ENCODE data around the gene LAIR1. TPM values are rescaled to one million over a fixed set of nuclear protein-coding genes. Genes with fewer than 3 reads are reported as not detected.

The LAIR1 gene
- polyA plus RNA-seq, 1 experiment: not detected

- TF ChIP-seq, protein P1, sequence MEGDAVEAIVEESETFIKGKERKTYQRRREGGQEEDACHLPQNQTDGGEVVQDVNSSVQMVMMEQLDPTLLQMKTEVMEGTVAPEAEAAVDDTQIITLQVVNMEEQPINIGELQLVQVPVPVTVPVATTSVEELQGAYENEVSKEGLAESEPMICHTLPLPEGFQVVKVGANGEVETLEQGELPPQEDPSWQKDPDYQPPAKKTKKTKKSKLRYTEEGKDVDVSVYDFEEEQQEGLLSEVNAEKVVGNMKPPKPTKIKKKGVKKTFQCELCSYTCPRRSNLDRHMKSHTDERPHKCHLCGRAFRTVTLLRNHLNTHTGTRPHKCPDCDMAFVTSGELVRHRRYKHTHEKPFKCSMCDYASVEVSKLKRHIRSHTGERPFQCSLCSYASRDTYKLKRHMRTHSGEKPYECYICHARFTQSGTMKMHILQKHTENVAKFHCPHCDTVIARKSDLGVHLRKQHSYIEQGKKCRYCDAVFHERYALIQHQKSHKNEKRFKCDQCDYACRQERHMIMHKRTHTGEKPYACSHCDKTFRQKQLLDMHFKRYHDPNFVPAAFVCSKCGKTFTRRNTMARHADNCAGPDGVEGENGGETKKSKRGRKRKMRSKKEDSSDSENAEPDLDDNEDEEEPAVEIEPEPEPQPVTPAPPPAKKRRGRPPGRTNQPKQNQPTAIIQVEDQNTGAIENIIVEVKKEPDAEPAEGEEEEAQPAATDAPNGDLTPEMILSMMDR (IDR thresholded peaks at IDR 0.05; ENCODE audit: insufficient read depth, low read depth, low read length): no peak
Measured at GRCh38 chr19:54319049-54319448, 45.7 kb downstream of the LAIR1 start.

GRCh38 chr19:54317965-54318240, 46.8 kb downstream of the LAIR1 start:
- CTCF ChIA-PET: interaction anchor here (1.7 kb wide), 1 partner anchor 150 kb away, joined by 4 read pairs; no protein-coding TSS in a partner anchor
- POLR2A ChIA-PET: no interaction called here
- H3K36me3 ChIP-seq (ENCODE audit: control insufficient read depth, insufficient read depth, low read length): no peaks in the 10 kb centered on the region
- no peak overlapping the region for H3K4me3 ChIP-seq (ENCODE audit: low read depth, low read length)
- DNase-seq (ENCODE audit: low read depth): no peak
- TF ChIP-seq, protein P1 (IDR thresholded peaks at IDR 0.05; ENCODE audit: insufficient read depth, low read depth, low read length): no peak
- peaks cover 2% of the 10 kb centered on the region; the same call in 1 of the 2 replicates for H3K27me3 ChIP-seq (ENCODE audit: control insufficient read depth, insufficient read depth, low read length)

More at GRCh38 chr19:54319049-54319448, 45.7 kb downstream of the LAIR1 start:
- no peak overlapping the region for H3K4me3 ChIP-seq (ENCODE audit: low read depth, low read length)
- ChIA-PET CTCF (no interaction called here), POLR2A (no interaction called here)
- no peaks in the 10 kb centered on the region for H3K36me3 ChIP-seq (ENCODE audit: control insufficient read depth, insufficient read depth, low read length)
- no peak for DNase-seq (ENCODE audit: low read depth)
- peaks cover 2% of the 10 kb centered on the region; the same call in 1 of the 2 replicates for H3K27me3 ChIP-seq (ENCODE audit: control insufficient read depth, insufficient read depth, low read length)

DNA sequence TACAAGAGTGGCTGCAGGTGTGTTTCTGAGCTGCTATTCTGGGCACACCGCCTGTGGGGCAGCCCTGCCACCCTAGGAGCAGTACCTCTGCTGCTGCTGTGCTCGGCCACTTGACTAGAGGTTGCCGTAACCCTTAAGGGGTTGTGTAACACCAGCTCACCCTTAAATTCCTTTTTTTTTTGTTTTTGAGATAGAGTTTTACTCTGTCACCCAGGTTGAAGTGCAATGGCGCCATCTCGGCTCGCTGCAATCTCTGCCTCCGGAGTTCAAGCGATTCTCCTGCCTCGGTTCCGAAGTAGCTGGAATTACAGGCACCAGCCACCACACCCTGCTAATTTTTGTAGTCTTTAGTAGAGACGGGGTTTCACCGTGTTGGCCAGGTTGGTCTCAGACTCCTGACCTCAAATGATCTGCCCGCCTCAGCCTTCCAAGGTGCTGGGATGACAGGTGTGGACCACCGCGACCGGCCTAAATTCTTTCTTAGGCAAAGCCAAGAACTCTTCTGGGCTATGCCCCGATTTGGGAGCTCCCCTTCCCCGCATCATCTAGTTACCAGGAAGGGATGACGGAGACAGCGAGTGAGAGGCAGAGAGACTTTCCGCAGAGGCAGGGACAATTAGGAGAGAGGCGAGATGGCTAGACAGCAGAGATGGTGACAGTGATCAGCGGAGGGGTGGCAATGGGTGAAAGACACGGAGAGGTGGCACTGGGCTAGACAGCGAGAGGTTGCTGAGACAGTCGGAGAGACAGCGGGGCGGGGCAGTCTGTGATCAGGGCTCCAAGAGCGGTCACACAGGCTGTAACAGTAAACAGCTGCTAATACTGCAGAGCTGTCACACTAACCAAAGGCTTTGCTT, 47.4 kb downstream of the LAIR1 start:
- no peaks in the 10 kb centered on the region for H3K36me3 ChIP-seq (ENCODE audit: control insufficient read depth, insufficient read depth, low read length)
- POLR2A ChIA-PET: no interaction called here
- TF ChIP-seq, protein P1 (IDR thresholded peaks at IDR 0.05; ENCODE audit: insufficient read depth, low read depth, low read length): no peak
- H3K4me3 ChIP-seq (ENCODE audit: low read depth, low read length): no peak overlapping the region
- CTCF ChIA-PET: interaction anchor here (1.7 kb wide), 1 partner anchor 149 kb away, joined by 4 read pairs; no protein-coding TSS in a partner anchor
- H3K27me3 ChIP-seq (ENCODE audit: control insufficient read depth, insufficient read depth, low read length): peaks cover 2% of the 10 kb centered on the region; the same call in 1 of the 2 replicates
- DNase-seq (ENCODE audit: low read depth): no peak

- TF ChIP-seq, protein P1 (IDR thresholded peaks at IDR 0.05; ENCODE audit: insufficient read depth, low read depth, low read length): no peak
- Histone ChIP-seq H3K4me3 (ENCODE audit: low read depth, low read length) (no peak overlapping the region), H3K36me3 (ENCODE audit: control insufficient read depth, insufficient read depth, low read length) (no peaks in the 10 kb centered on the region), H3K27me3 (ENCODE audit: control insufficient read depth, insufficient read depth, low read length) (peaks cover 2% of the 10 kb centered on the region; the same call in 1 of the 2 replicates)
- ChIA-PET POLR2A (no interaction called here), CTCF (interaction anchor here (1.7 kb wide), 1 partner anchor 148 kb away, joined by 4 read pairs; no protein-coding TSS in a partner anchor)
- DNase-seq (ENCODE audit: low read depth): no peak
Measured at GRCh38 chr19:54316746-54317107, 48.0 kb downstream of the LAIR1 start.

DNA sequence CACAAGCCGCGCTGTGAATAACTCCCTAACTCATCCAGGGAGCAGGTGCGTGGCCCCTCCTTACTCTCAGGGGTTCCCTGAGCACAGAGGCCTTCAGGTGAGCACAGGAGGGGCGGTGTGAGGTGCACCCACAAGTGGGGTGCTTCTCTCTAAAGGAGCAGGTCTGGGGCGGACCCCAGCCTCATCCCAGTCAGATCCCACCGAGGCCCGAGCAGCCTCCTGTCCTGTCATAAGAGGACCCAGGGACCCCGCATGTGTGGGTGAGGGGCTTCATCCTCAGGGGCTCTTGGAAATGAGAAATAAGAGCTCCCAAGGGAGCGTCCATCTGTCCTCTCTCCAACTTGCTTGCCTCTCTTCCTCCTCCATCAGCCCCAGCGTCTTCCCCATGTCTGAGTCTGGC, 48.8 kb downstream of the LAIR1 start:
- Histone ChIP-seq H3K27me3 (ENCODE audit: control insufficient read depth, insufficient read depth, low read length) (peaks cover 2% of the 10 kb centered on the region; the same call in 1 of the 2 replicates), H3K36me3 (ENCODE audit: control insufficient read depth, insufficient read depth, low read length) (no peaks in the 10 kb centered on the region), H3K4me3 (ENCODE audit: low read depth, low read length) (no peak overlapping the region)
- ChIA-PET CTCF (no interaction called here), POLR2A (no interaction called here)
- TF ChIP-seq, protein P1 (IDR thresholded peaks at IDR 0.05; ENCODE audit: insufficient read depth, low read depth, low read length): no peak
- no peak for DNase-seq (ENCODE audit: low read depth)

Data from BJ (cell line).